ENCODE results near the gene LRRC14B.

- no peak for TF ChIP-seq CTCF (conservative IDR thresholded peaks at IDR 0.05; ENCODE audit: low read depth, low read length)
- no peak for TF ChIP-seq EZH2 (IDR thresholded peaks at IDR 0.05; ENCODE audit: borderline replicate concordance, low read depth, low read length, poor library complexity, severe bottlenecking)
These were observed 40.5 kb upstream of the LRRC14B start for GRCh38 chr5:150746-151145.

Measured in A673 (cell line).